ENCODE results near the gene SH3RF1.
"Not testable (repeated sequence)": the region's sequence is repeated elsewhere in the genome, so short reads cannot be mapped to it uniquely, and the experiment has no call there.

Gene SH3RF1

DNA sequence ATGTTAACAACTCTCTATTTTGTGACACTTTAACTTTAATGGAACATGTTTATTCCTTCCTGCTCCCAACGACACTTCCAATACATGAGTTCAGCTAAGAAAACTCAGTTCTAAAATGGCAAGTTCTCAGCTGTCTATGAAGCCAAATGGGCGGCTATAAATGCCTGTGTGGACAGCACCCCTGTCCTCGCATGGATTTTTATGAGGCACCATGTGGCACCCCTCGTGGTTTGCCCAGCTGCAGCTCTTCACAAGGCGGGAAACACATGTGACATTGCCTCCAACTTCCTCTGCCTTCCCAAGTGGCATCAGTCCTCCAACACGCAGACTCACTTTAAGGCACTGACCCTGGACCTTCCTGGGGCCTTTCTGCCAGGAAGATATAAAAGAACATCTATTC is 48.0 kb downstream of the SH3RF1 start:
- DNase-seq = no peak

DNA sequence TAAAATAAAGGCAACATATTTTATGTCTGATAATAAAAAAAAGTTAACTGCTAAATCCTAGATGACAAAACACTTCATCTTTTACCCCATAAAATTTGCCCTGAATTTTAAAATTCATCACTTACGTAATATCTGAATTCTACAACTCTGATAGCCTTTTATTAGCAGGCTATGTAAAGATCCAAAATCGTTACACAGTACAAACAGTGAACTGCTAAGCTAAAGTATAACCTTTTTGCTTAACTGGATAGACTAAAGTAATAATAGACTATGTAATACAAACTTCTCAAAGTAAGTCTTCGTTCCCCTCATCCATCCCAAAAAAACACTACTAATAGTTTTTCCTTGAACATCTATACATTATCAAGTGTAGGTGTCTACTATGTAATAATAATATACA is 49.1 kb downstream of the SH3RF1 start:
- no peak for DNase-seq

DNA sequence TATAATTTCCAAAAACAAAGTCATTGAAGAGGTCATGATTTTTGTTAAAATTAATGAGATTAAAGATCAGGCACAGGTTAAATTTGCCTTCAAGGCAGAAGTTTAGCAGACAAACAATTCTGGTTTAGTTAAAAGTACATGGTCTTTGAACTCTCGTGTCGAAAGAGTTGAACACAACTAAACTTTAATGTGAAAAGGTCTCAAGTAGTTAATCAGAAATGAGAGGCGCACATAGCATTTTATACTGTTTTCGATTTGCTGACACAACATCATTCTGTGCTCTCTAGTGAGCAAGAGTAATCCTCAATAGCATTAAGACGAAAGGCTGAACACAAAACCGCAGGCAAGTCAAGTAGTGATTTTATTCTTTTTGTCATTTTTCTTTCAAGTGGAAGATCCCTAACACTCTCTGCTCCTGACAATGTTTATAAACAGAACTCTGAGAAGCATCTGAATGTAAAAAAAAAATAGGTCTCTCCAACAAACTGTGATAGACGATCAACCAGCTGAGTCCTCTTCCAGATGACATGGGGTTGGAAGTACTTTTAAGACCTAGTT is 49.8 kb downstream of the SH3RF1 start:
- DNase-seq = no peak

DNA sequence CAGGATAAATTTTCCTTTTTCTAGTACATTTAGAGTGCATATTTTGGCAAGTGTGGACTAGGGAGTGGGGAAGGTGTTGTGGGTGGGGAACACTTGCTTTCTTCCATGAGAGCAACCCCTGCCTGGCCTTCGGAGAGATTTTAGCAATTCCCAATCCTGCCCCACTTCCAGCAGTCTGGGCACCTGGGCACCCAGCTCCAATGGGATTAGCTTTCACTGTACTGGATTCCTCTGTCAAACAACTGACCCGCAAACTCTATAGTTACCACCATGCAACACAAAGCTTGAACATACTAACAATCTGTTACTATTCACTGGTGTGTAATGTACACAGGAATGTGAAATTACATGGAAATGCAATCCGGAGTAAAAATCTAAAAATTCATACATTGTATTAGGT is 50.3 kb downstream of the SH3RF1 start:
- DNase-seq = no peak

DNA sequence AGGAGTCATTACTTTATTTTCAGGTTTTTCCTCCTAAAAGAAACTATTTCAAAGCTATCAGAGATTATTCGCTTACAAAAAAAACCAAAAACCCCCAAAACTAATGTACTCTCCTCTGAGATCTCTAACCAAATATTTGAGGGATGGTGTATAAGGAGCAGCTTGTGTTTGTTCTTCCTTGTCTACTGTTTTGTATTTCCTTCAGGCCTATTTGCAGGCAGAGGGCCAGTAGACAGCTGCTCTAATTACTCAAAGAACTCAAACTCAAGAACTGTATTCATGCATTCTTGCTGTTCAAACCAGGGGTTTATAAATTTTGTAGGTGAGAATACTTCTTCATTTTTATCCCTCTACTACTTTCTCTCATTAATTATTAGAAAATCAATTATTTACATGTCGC is 51.3 kb downstream of the SH3RF1 start:
- no peak for DNase-seq

DNA sequence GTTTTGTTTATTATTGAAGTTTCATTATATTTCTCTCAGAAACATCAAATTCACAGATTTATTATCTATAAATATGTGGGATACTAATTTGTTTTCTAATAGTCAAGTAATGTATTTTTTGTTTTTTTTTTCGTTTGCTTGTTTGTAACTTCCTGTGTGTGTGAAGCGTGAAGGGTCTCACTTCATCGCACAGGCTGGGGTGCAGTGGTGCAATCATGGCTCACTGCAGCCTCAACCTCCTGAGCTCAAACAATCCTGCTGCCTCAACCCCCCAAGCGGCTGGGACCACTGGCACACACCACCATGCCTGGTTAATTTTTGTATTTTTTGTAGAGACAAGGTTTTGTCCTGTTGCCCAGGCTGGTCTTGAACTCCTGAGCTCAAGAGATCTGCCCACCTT is 55.1 kb downstream of the SH3RF1 start:
- DNase-seq = no peak

DNA sequence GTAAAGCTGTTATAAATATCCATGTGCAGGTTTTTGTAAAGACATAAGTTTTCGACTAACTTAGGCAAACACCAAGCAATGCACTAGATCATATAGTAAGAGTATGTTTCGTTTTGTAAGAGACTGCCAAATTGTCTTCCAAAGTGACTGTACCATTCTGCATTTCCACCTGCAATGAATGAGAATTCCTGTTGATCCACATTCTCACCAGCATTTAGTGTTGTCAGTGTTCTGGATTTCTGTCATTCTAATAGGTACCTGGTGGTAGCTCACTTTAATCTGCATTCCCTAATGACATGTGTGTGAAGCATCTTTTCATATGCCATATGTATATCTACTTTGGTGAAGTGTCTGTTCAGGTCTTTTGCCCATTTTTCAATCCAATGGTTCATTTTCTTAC is 57.8 kb downstream of the SH3RF1 start:
- no peak for DNase-seq

DNA sequence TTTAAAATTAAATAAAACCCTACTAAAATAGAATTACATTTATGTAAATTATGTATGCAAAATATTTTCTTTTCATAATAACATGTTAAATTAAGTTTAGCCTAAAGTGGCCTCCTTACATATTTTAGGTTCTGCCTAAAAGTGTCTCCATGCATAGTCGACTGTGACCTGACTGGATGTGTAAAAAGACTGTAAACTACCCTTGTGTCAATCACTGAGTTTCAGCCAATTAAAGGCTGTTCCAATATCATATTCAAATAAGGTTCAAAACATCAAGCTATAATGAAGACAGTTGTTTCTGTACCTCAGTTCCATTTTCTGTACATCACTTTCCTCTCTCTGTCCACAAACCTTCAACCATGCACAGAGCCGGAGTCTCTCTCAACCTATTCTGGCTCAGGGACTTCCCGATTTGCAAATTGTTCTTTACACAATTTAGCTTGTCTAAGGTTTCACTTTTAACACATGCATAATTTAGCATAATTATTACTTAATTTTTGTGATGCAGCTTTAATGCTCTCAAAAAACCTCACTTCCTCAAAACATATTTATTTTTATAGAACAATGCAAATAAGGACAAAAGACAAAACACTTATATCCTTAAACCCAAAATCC is 60.1 kb downstream of the SH3RF1 start:
- no peak for DNase-seq

DNA sequence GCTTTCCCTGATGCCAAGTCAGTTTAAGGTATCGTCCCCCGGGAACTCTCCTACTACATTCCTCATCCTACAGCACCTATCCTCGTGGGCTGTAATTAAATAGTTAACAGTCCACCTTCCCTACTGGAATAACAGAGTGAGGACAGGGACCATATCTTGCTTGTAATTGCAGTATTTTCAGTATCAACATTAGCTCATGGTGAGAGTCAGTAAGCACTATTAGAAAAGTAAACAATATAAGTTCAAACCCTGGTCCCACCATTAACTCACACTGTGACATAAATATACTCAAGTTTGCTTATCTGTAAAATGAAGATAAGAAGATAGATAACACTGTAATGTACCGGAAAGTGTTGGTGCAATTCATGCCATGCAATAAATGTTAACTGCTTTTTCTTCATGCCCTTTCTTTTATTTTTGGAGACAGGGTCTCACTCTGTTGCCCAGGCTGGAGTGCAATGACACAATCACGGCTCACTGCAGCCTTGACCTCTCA is 61.3 kb downstream of the SH3RF1 start:
- no peak for DNase-seq

DNA sequence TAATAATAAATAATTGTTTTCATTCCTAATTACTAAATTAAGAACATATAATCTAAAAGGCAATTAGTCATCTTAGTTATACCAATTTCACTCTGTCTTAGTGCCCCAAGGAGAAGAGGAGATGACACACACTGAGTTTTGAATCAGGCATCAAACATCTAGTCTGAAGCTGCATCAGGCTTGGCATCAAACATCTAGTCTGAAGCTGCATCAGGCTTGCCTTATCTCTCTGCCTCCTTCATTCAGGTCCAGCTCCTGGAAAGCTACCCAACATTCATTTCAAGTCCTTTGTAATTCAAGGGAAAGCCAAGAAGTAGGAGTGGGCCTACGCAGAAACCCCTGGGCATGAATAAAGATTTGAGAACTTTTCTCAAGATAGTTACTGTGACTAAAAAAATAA is 62.2 kb downstream of the SH3RF1 start:
- no peak for DNase-seq

DNA sequence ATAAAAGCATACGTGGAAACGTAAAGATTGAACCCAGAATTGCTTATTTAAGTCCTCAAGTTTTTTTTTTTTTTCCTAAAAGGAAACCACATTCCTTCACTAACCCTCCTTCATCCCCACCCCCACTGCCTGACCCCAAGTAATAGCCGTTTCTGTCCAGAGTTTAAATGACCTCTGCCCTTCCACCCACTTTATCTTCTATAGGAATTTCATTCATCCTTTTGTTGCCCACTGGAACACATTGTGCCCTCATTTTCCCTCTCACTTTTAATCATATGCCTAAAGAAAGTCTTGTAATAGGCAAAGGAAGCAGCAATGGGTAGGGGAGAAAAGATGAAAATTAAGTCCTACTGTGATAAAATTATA is 62.7 kb downstream of the SH3RF1 start:
- DNase-seq = no peak

DNA sequence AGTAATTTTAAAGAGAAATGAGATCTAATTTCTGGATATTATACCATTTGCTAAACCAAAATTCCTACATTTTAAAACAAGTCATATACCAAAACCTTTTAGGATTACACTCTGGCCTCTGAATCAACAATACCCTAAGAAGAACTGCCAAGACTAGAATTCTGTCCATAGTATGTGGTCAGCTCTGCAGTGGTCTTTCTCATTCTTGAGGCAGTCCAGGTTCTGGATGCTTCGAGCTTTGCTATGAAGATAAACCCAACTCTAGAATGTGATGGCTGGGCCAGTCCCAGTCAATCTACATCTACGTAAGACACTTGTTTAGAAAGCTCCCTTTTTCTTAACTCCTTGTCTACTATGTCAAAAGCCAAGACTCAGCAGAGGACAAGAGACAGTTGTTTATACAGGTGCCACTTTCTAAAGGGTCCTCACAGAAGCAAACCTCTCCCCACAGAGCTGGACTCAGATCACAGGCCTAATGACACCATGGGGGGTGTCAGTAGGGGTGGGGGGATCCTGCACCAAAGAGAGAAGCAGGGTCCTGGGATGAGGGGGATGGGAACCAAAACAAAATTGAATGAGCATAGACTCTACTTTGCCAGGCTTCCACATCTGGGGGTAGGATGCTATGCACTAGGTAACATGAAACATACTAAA is 63.2 kb downstream of the SH3RF1 start:
- DNase-seq = no peak

DNA sequence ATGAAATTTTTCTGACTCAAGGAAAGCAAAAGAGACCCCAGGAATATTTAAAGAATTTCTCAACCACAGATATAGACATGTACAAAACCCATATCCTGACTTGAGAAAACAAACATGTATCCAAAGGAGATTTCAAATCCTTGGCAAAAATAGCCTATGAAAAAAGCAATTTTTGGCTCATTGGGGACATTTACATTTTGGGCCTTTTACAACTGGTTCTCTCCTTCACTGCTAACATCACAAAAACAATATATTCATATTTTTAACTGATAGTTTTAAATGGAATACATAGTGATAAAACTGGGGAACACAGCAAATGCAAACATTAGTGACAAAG is 65.0 kb downstream of the SH3RF1 start:
- DNase-seq = no peak

DNA sequence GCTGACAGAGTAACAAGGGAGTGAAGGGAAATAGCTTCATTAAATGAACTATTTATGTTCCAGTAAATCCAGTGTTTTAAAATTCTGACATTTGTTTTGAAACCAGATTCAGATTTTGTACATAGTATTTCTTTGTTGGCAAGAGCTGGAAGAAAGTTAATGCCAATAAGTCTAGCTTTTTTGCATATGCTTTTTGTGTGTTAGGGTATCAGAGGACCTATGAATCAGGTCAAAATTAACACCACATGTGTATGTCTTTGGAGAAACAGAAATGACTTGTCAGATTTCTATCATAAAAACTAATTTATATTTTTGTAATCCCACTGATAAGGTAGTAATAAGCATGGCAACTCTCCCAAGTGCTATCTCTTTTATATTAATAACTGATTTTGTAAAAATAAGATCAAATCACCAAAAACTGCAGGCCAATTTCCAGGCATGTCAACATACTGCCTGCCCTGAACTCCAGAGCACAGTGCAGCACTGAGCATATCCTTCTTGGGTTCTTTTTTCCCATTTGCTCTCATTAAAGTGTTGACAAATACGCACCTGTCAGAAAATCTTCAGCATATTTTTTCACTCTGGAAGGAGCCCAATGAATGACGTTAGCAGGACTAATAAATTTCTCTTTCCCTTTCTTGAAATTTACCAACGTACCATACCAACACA is 65.5 kb downstream of the SH3RF1 start:
- no peak for DNase-seq

DNA sequence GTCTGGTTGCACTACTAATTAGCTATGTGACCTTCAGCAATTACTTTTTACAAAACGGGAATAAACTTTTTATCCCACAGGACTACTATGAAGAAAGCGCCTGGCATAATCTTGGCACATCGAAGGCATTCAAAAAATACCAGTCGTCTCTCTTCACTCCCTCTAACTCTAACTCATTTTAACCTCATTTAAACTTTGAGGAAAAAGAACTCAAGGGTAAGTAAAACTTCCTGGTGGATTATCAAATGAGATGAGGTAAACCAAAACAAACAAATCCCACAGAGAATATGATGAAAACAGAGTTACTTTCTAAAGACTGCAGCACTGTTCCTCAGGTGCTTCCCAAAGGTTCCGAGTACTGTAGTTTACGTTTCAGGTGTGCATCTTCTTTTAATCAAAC is 66.9 kb downstream of the SH3RF1 start:
- no peak for DNase-seq

DNA sequence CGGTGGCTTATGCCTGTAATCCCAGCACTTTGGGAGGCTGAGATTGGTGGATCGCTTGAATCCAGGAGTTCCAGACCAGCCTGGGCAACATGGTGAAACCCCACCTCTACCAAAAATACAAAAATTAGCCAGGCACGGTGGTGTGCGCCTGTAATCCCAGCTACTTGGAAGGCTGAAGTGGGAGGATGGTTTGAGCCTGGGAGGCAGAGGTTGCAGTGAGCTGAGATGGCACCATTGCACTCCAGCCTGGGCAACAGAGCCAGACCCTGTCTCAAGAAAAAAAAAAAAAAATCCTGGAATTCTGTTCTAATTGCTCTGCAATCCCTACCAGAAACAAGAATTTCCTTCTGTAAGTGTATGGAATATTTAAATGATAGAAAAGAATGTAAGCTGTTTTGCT is 67.5 kb downstream of the SH3RF1 start:
- not testable (repeated sequence) for DNase-seq

DNA sequence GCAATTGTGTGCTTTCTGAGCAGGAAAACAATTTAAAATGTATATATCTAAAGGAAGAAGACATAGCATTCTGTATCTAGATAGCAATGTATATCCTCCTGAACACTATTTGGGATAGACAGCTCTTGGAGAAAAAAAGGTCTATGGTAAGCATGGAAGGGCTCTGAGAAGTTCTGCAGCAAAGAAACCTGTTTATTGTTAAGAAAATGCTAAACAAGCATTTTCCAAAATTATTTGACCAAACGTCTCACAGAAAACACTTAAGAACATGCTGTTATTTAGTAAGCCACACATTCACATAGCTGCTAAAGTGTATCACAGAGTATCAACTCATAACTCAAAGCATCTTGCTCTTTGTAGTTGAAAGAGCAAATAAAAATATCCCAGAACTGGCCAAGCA is 67.9 kb downstream of the SH3RF1 start:
- no peak for DNase-seq

DNA sequence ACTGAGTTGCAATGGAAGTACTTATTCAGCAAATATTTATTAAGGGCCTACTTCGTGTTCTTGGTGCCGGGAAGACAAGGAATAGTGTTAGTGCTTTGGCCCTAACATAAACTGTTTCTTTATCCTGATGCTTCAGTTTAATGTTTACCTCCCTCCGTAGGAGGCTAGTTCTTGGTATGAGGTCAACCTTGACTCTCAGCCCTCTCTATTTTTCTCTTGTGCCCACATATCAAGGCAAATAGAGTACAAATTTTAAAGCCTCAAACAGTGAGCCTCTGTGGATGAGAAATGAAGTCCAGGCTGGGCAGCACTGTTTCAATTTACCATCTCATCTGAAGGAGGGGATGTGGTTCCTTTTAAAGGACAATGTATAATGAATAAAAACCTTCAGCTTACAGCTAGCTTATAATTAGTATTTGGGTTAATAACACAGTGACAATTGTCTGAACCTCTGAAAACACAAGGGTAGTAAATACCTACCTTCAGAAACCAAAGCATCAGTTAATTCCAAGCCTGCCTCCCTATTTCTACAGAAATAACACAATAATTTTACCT is 68.5 kb downstream of the SH3RF1 start:
- DNase-seq = no peak

DNA sequence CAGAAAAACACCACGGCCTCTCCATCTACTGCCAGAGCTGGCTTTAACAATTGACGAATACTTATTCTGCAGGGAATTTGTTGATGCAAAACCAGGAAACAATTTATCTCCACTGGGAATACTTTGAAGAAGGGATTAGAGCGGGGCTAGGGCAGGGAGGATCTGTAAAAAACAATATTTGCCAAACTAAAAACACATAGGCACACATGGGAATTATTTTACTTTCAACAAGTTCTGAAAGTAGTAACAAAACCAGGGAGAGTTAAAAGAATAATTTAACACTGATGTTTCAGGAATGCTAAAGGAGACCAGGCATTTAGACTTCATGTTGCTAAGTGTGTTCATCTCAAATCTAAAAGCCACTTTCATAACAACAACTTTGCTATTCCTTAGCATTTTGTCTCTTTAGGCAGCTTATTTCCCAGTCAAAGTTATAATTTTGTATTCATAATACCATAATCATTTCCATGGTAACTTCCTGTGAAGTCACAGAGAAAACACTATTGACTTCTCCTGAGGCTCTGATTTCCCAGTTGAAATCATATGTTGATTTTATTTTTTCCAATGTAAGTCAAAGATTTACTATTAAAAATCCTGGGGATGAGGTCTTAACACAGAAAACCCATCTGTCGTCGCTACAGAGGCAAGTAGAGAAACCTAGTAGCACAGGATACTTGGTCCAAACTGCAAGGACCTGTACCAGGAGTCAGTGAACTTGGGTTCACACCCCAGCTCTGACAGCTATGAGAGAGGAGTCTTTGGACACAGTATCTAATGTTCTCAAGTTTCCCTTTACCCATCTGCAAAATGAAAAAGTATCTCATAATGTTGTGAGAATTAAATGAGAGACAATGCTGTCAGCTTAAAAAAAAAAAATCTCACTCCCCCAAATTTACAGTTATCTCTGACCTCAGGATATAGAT is 69.3 kb downstream of the SH3RF1 start:
- no peak for DNase-seq

DNA sequence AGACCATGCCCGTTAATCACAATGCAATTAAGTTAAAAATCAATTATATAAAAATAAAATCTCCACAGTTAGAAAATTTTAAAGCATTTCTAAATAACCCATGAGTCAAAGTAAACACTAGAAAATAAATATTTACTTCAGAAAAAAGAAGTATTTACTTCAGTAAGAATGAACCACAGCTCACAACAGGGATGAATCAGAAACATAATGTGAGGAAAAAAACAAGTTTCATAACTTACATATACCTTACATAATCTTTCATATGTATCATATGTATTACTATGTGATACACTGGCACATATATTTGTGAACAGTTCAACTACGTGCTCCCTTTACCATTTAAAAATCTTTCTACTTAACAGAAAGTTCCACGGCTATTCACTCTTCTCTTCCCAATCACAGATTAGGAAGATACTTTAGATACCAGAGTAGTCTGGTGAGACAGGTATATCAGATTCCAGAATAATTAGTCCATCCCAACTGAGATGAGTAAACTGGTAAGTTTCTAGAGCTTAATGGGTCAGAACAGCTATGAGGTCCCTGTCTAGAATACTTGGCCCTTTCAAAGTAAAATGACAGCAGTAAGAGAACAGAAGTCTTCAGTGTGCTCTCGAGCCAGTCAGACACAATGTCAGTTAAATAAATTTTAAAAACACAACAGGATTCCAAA is 70.3 kb downstream of the SH3RF1 start:
- no peak for DNase-seq

DNA sequence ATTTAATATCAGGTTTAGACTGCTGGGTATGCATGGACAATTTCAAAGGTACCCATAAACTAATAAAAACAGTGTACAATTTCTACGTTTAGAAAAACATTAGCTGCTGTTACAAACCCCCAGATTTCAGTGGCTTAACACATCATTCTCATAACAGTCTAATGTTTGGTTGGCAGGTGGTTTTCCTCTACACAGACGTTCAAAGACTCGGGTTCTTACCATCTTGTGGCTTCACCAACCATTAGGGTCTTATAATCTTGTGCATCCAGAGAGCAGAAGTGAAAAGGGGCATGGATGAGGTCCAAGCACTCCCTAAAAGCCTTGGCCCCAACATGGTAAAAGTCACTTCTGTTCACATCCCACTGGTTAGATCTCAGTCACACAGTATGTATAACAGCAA is 71.6 kb downstream of the SH3RF1 start:
- no peak for DNase-seq

DNA sequence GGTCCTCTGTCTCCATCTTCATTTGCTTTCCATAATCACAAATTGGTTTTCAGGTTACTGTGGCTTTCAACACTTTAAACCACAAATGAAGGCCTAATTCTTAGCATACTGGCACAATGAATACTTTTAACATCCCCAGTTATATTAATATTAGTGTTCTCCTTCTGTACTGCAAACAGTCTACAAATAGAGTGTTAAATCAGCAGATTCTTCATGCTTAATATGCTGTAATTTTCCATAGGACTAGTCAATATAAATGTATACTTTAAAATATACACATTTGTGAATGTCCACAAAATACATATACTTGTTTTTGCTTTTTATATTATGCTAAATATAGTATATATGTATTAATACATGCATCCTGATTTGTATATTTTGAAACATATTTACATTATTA is 72.6 kb downstream of the SH3RF1 start:
- no peak for DNase-seq
